Measurements from ENCODE around the gene VPS26C. TPM values are rescaled to one million over a fixed set of nuclear protein-coding genes. Genes with fewer than 3 reads are reported as not detected.

VPS26C gene
- total and polyA plus RNA-seq, 2 of the 13 experiments (the other 11 are each of a cell fraction or from before 2014, with no cell fraction given): 30.3 to 39.7 TPM

DNA sequence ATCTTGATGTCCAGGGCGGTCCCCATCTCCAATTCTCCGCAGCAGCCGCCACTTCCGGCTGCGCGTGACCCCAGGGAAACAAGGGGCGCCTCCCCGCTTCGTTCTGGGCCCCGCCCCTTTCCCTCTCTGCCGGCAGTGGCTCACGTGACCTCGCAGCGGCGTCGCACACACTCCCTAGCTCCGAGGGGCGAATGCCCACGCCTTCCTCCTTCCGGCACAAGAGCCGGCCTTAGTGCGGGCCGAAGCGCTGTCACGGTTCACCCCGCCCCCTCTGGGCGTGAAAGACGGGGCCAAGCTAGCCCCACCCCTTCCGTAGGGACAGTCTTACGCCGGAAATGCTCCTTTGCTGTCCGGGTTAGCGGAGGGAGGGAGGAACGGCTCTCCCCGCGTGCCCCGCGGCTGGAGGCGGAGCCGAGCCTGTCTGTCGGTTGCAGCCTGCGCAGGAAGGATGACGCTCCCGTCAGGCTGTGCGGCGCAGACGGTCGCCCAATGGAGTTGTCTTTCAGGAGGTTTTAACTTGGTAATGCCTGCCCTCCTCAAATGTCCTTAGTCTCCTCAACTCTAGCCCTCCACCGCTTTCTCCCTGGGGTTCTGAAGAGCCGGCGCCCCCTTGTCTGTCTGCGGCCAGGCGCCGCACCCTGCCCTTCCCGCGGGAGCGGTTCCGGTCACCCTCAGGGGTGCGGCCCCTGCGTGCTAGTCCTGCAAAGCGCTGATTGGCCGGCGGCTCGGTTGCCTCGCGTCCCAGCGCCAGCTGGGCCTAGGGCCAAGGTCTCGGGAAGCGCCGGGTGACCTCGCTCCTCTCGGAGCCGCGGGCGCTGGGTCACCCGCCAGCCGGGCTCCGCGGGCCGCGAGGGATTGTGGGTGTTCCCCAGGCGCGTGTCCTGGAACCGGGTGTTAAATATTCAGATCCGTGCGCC is at the start of gene VPS26C (continued):
- TF ChIP-seq, protein P1, sequence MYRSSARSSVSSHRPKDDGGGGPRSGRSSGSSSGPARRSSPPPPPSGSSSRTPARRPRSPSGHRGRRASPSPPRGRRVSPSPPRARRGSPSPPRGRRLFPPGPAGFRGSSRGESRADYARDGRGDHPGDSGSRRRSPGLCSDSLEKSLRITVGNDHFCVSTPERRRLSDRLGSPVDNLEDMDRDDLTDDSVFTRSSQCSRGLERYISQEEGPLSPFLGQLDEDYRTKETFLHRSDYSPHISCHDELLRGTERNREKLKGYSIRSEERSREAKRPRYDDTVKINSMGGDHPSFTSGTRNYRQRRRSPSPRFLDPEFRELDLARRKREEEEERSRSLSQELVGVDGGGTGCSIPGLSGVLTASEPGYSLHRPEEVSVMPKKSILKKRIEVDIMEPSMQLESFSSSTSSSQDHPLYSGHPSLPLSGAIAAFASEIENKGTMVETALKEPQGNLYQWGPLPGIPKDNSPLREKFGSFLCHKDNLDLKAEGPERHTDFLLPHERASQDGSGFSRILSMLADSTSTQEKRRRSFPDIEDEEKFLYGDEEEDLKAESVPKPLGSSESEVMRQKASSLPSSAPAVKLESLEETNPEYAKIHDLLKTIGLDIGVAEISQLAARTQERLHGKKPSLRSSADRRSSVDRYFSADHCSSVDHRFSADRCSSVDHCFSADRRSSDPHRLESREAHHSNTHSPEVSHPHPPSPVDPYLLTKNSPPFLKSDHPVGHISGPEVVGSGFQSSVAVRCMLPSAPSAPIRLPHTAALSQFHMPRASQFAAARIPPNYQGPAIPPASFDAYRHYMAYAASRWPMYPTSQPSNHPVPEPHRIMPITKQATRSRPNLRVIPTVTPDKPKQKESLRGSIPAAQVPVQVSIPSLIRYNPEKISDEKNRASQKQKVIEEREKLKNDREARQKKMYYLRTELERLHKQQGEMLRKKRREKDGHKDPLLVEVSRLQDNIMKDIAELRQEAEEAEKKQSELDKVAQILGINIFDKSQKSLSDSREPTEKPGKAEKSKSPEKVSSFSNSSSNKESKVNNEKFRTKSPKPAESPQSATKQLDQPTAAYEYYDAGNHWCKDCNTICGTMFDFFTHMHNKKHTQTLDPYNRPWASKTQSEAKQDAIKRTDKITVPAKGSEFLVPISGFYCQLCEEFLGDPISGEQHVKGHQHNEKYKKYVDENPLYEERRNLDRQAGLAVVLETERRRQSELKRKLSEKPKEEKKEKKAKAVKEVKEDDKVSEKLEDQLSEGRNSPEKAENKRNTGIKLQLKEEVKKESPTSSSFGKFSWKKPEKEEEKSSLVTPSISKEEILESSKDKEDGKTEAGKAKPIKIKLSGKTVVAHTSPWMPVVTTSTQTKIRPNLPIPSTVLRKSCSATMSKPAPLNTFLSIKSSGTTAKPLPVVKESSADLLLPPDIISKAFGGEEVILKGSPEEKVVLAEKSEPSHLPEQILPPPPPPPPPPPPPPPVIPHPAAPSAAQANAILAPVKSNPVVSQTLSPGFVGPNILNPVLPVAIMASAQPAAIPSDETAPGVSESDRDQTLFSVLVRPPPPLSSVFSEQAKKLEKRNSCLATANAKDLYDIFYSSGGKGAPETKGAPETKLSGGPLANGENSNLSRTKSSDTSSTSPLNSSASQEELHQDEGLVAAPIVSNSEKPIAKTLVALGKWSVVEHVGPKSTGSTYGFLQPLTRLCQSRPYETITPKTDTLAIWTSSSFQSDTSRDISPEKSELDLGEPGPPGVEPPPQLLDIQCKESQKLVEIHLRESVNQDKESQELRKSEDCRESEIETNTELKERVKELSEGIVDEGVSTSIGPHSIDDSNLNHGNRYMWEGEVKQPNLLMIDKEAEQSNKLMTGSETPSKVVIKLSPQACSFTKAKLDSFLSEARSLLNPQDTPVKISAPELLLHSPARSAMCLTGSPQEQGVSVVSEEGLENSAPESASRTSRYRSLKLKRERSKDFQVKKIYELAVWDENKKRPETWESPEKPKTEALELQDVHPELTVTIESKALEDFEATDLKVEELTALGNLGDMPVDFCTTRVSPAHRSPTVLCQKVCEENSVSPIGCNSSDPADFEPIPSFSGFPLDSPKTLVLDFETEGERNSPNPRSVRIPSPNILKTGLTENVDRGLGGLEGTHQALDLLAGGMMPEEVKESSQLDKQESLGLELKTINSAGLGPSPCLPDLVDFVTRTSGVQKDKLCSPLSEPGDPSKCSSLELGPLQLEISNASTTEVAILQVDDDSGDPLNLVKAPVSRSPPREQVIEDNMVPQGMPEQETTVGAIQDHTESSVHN (CRISPR knock-in tag; IDR thresholded peaks at IDR 0.05): no peak
- TF ChIP-seq SP140L (CRISPR knock-in tag; IDR thresholded peaks at IDR 0.05; ENCODE audit: borderline replicate concordance) (no peak; the same call in 1 of the 2 replicates), SAP130 (CRISPR knock-in tag; IDR thresholded peaks at IDR 0.05; ENCODE audit: low read depth) (peak; percentile 91), SKI (IDR thresholded peaks at IDR 0.05; ENCODE audit: partially characterized antibody) (peak; percentile 58), ZNF326 (CRISPR knock-in tag; IDR thresholded peaks at IDR 0.05; ENCODE audit: borderline replicate concordance) (no peak), CHD2 (IDR thresholded peaks at IDR 0.05; ENCODE audit: low read depth, low read length) (peak; percentile 53; the same call in 1 of the 2 replicates)
- TF ChIP-seq, protein P2, sequence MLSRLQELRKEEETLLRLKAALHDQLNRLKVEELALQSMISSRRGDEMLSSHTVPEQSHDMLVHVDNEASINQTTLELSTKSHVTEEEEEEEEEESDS (CRISPR knock-in tag; IDR thresholded peaks at IDR 0.05; ENCODE audit: borderline replicate concordance): no peak
- TF ChIP-seq, protein P3, sequence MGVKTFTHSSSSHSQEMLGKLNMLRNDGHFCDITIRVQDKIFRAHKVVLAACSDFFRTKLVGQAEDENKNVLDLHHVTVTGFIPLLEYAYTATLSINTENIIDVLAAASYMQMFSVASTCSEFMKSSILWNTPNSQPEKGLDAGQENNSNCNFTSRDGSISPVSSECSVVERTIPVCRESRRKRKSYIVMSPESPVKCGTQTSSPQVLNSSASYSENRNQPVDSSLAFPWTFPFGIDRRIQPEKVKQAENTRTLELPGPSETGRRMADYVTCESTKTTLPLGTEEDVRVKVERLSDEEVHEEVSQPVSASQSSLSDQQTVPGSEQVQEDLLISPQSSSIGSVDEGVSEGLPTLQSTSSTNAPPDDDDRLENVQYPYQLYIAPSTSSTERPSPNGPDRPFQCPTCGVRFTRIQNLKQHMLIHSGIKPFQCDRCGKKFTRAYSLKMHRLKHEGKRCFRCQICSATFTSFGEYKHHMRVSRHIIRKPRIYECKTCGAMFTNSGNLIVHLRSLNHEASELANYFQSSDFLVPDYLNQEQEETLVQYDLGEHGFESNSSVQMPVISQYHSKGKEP (CRISPR knock-in tag; IDR thresholded peaks at IDR 0.05): 0 out of 2 replicates have a peak, but pooled peaks have one; percentile 48
- TF ChIP-seq, protein P4, sequence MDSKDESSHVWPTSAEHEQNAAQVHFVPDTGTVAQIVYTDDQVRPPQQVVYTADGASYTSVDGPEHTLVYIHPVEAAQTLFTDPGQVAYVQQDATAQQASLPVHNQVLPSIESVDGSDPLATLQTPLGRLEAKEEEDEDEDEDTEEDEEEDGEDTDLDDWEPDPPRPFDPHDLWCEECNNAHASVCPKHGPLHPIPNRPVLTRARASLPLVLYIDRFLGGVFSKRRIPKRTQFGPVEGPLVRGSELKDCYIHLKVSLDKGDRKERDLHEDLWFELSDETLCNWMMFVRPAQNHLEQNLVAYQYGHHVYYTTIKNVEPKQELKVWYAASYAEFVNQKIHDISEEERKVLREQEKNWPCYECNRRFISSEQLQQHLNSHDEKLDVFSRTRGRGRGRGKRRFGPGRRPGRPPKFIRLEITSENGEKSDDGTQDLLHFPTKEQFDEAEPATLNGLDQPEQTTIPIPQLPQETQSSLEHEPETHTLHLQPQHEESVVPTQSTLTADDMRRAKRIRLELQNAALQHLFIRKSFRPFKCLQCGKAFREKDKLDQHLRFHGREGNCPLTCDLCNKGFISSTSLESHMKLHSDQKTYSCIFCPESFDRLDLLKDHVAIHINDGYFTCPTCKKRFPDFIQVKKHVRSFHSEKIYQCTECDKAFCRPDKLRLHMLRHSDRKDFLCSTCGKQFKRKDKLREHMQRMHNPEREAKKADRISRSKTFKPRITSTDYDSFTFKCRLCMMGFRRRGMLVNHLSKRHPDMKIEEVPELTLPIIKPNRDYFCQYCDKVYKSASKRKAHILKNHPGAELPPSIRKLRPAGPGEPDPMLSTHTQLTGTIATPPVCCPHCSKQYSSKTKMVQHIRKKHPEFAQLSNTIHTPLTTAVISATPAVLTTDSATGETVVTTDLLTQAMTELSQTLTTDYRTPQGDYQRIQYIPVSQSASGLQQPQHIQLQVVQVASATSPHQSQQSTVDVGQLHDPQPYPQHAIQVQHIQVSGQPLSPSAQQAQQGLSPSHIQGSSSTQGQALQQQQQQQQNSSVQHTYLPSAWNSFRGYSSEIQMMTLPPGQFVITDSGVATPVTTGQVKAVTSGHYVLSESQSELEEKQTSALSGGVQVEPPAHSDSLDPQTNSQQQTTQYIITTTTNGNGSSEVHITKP (CRISPR knock-in tag; IDR thresholded peaks at IDR 0.05; ENCODE audit: low read depth): peak; percentile 87
- TF ChIP-seq, protein P5, sequence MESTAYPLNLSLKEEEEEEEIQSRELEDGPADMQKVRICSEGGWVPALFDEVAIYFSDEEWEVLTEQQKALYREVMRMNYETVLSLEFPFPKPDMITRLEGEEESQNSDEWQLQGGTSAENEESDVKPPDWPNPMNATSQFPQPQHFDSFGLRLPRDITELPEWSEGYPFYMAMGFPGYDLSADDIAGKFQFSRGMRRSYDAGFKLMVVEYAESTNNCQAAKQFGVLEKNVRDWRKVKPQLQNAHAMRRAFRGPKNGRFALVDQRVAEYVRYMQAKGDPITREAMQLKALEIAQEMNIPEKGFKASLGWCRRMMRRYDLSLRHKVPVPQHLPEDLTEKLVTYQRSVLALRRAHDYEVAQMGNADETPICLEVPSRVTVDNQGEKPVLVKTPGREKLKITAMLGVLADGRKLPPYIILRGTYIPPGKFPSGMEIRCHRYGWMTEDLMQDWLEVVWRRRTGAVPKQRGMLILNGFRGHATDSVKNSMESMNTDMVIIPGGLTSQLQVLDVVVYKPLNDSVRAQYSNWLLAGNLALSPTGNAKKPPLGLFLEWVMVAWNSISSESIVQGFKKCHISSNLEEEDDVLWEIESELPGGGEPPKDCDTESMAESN (CRISPR knock-in tag; conservative IDR thresholded peaks at IDR 0.05): no peak; the same call in 1 of the 2 replicates

All from HepG2 (cell line).